ENCODE measurements around the gene PHACTR1.
"Not testable (repeated sequence)": the region's sequence is repeated elsewhere in the genome, so short reads cannot be mapped to it uniquely, and the experiment has no call there.

The PHACTR1 gene

GRCh38 chr6:12717356-12717755 lies 789 bp downstream of the PHACTR1 start:
- no peak for TF ChIP-seq CTCF (IDR thresholded peaks at IDR 0.05; ENCODE audit: low read depth, low read length)
- peak; percentile 4 for DNase-seq (ENCODE audit: low read depth, low spot score)
- H3K4me3 ChIP-seq (ENCODE audit: low read depth, low read length) = no peak overlapping the region
- in situ Hi-C loops (cut with HindIII; ENCODE audit: low sequenced_read_pairs) = no loop called here

GRCh38 chr6:12718015-12718414 lies 1.4 kb downstream of the PHACTR1 start:
- in situ Hi-C loops (cut with HindIII; ENCODE audit: low sequenced_read_pairs) = no loop called here
- DNase-seq (ENCODE audit: low read depth, low spot score) = peak; percentile 15
- H3K4me3 ChIP-seq (ENCODE audit: low read depth, low read length) = no peak overlapping the region
- no peak for TF ChIP-seq CTCF (IDR thresholded peaks at IDR 0.05; ENCODE audit: low read depth, low read length)

GRCh38 chr6:12719017-12719416 lies 2.5 kb downstream of the PHACTR1 start:
- in situ Hi-C loops (cut with HindIII; ENCODE audit: low sequenced_read_pairs) = no loop called here
- no peak for TF ChIP-seq CTCF (IDR thresholded peaks at IDR 0.05; ENCODE audit: low read depth, low read length)
- DNase-seq (ENCODE audit: low read depth, low spot score) = no peak
- no peak overlapping the region for H3K4me3 ChIP-seq (ENCODE audit: low read depth, low read length)

GRCh38 chr6:12720310-12720709 lies 3.7 kb downstream of the PHACTR1 start:
- TF ChIP-seq CTCF (IDR thresholded peaks at IDR 0.05; ENCODE audit: low read depth, low read length) = no peak
- no peak for DNase-seq (ENCODE audit: low read depth, low spot score)
- H3K4me3 ChIP-seq (ENCODE audit: low read depth, low read length) = no peak overlapping the region
- in situ Hi-C loops (cut with HindIII; ENCODE audit: low sequenced_read_pairs) = no loop called here

- in situ Hi-C loops (cut with HindIII; ENCODE audit: low sequenced_read_pairs) = no loop called here
- DNase-seq (ENCODE audit: low read depth, low spot score) = no peak
- H3K4me3 ChIP-seq (ENCODE audit: low read depth, low read length) = no peak overlapping the region
- no peak for TF ChIP-seq CTCF (IDR thresholded peaks at IDR 0.05; ENCODE audit: low read depth, low read length)
These were observed 8.7 kb downstream of the PHACTR1 start for GRCh38 chr6:12725263-12725662.

- H3K4me3 ChIP-seq (ENCODE audit: low read depth, low read length) = no peak overlapping the region
- TF ChIP-seq CTCF (IDR thresholded peaks at IDR 0.05; ENCODE audit: low read depth, low read length) = no peak
- DNase-seq (ENCODE audit: low read depth, low spot score) = no peak
- in situ Hi-C loops (cut with HindIII; ENCODE audit: low sequenced_read_pairs) = no loop called here
These were observed 12.9 kb downstream of the PHACTR1 start for GRCh38 chr6:12729467-12729866.

- H3K4me3 ChIP-seq (ENCODE audit: low read depth, low read length); in situ Hi-C loops (cut with HindIII; ENCODE audit: low sequenced_read_pairs); DNase-seq (ENCODE audit: low read depth, low spot score): not testable (repeated sequence)
These were observed 14.2 kb downstream of the PHACTR1 start for GRCh38 chr6:12730809-12731208.
